PC-9 (cell line): ENCODE results near the gene PRR5L. TPM values are rescaled to one million over a fixed set of nuclear protein-coding genes. Genes with fewer than 3 reads are reported as not detected.

ENCODE experiments used
- BruUV-seq: library from RNA; stranded (reverse); fragments of 400-500 nt; replicated peaks from 2 replicates; lab custom pipeline; 2021; lab: Mats Ljungman, UMichigan
- CTCF ChIA-PET: fragments of 300-600 bp; sonication (Branson Sonifier 250); formaldehyde crosslinking; loops from one replicate; lab custom pipeline; 2022; ENCODE audit warnings: antibody characterized with exemption; lab: Charles Lee
- POLR2A ChIA-PET: fragments of 300-600 bp; sonication (Branson Sonifier 250); formaldehyde crosslinking; loops from one replicate; lab custom pipeline; 2022; ENCODE audit warnings: antibody characterized with exemption; ENCODE audit not compliant: unreplicated experiment; lab: Charles Lee
- DNase-seq, 2 experiments: peaks; one replicate each; pipeline versions ENCODE4 v3.0.0 to v3.0.0-alpha.2; 2015 to 2022; ENCODE audit warnings: mixed read lengths in 1 of 2
- H2AFZ ChIP-seq: fragments of 200-600 bp; sonication (generic); 2 replicates; pipeline ENCODE4 v1.8.1; 2017; ENCODE audit warnings: antibody characterized with exemption
- H3F3A ChIP-seq: fragments of 200-600 bp; sonication (generic); 2 replicates; pipeline ENCODE4 v1.8.1; 2017; ENCODE audit warnings: antibody characterized with exemption, mild to moderate bottlenecking, low read depth; ENCODE audit not compliant: insufficient read depth
- H3K27ac ChIP-seq: fragments of 200-600 bp; sonication (generic); 2 replicates; pipeline ENCODE4 v1.6.1; 2016; ENCODE audit warnings: mixed run types
- H3K27me3 ChIP-seq: fragments of 200-600 bp; sonication (generic); 2 replicates; pipeline ENCODE4 v1.6.1; 2016; ENCODE audit warnings: low read depth, mixed run types; ENCODE audit not compliant: insufficient read depth
- H3K36me3 ChIP-seq: fragments of 200-600 bp; sonication (generic); 2 replicates; pipeline ENCODE4 v1.6.1; 2016; ENCODE audit warnings: low read depth, mixed run types
- H3K4me1 ChIP-seq: fragments of 200-600 bp; sonication (generic); replicated peaks from 2 replicates; pipeline ENCODE4 v1.6.1; 2016; ENCODE audit warnings: mixed run types; ENCODE audit not compliant: insufficient read depth
- H3K4me2 ChIP-seq: fragments of 200-600 bp; sonication (generic); 2 replicates; pipeline ENCODE4 v1.6.1; 2017; ENCODE audit warnings: mixed run types
- H3K4me3 ChIP-seq: fragments of 200-600 bp; sonication (generic); 2 replicates; pipeline ENCODE4 v1.6.1; 2016; ENCODE audit warnings: mixed run types
- H3K79me2 ChIP-seq: fragments of 200-600 bp; sonication (generic); 2 replicates; pipeline ENCODE4 v1.6.1; 2017; ENCODE audit warnings: low read depth, mixed run types
- H3K9me2 ChIP-seq: fragments of 200-600 bp; sonication (generic); 2 replicates; pipeline ENCODE4 v1.8.1; 2017; ENCODE audit warnings: mild to moderate bottlenecking; ENCODE audit not compliant: insufficient read depth
- H3K9me3 ChIP-seq: fragments of 200-600 bp; sonication (generic); 2 replicates; pipeline ENCODE4 v1.8.1; 2016; ENCODE audit warnings: low read depth; ENCODE audit not compliant: insufficient read depth
- H4K20me1 ChIP-seq: fragments of 200-600 bp; sonication (generic); 2 replicates; pipeline ENCODE4 v1.8.1; 2017; ENCODE audit not compliant: insufficient read depth
- CTCF ChIP-seq: fragments of 200-600 bp; sonication (generic); conservative IDR thresholded peaks from 2 replicates; pipeline ENCODE4 v1.6.1; 2017; ENCODE audit warnings: mixed run types, antibody characterized with exemption, mild to moderate bottlenecking, moderate library complexity
- EZH2 ChIP-seq: fragments of 200-600 bp; sonication (generic); IDR thresholded peaks from 2 replicates; pipeline ENCODE4 v1.8.0; 2017; ENCODE audit warnings: antibody characterized with exemption, low read depth
- intact Hi-C: fragments of 100-400 bp; cut with micrococcal nuclease; formaldehyde crosslinking; loops from one replicate; pipeline ENCODE4 v1.10.0; 2022; ENCODE audit not compliant: unreplicated experiment
- total RNA-seq: library from RNA; stranded (reverse); gene quantifications from 2 replicates; pipeline ENCODE4 v1.2.3, GENCODE V29; 2021

PRR5L gene
- total RNA-seq, 1 experiment from 2014 or later, result 5.1 TPM

GRCh38 chr11:36487619-36488018 is 191.5 kb downstream of the PRR5L start:
- CTCF ChIA-PET, result interaction anchor here (0.6 kb wide), 1 partner anchor 78 kb away, joined by 3 read pairs; no protein-coding TSS in a partner anchor
- TF ChIP-seq CTCF, result no peak
- TF ChIP-seq EZH2, result no peak
- H3K27me3 ChIP-seq, result no peaks in the 10 kb centered on the region
- H4K20me1 ChIP-seq, result 0 out of 2 replicates have a peak, but pooled peaks cover 5% of the 10 kb centered on the region
- no peak overlapping the region for H3K4me2 ChIP-seq
- POLR2A ChIA-PET, result no interaction called here
- H2AFZ ChIP-seq, result no peak overlapping the region
- BruUV-seq, result no TSS peak
- no peak overlapping the region for H3K27ac ChIP-seq
- H3K9me3 ChIP-seq, result no peaks in the 10 kb centered on the region
- no peak overlapping the region for H3K4me3 ChIP-seq
- H3F3A ChIP-seq, result no peaks in the 10 kb centered on the region
- H3K79me2 ChIP-seq, result no peaks in the 10 kb centered on the region; the same call in 1 of the 2 replicates
- H3K4me1 ChIP-seq, result no peaks in the 10 kb centered on the region
- H3K9me2 ChIP-seq, result no peaks in the 10 kb centered on the region
- DNase-seq, result no peak
- peaks cover 14% of the 10 kb centered on the region for H3K36me3 ChIP-seq
- intact Hi-C loops, result no loop called here

GRCh38 chr11:36488096-36488495 is 192.0 kb downstream of the PRR5L start:
- intact Hi-C loops, result no loop called here
- Histone ChIP-seq H2AFZ (no peak overlapping the region), H3K9me2 (no peaks in the 10 kb centered on the region), H3K79me2 (no peaks in the 10 kb centered on the region; the same call in 1 of the 2 replicates), H3F3A (peaks cover 2% of the 10 kb centered on the region; the same call in 1 of the 2 replicates), H3K36me3 (peaks cover 14% of the 10 kb centered on the region), H3K4me1 (no peaks in the 10 kb centered on the region), H3K4me2 (no peak overlapping the region), H4K20me1 (0 out of 2 replicates have a peak, but pooled peaks cover 5% of the 10 kb centered on the region), H3K4me3 (no peak overlapping the region), H3K9me3 (no peaks in the 10 kb centered on the region), H3K27me3 (no peaks in the 10 kb centered on the region), H3K27ac (no peak overlapping the region)
- BruUV-seq, result no TSS peak
- no peak for DNase-seq
- ChIA-PET POLR2A (no interaction called here), CTCF (interaction anchor here (0.6 kb wide), 1 partner anchor 78 kb away, joined by 3 read pairs; no protein-coding TSS in a partner anchor)
- TF ChIP-seq CTCF (no peak), EZH2 (no peak)

DNA sequence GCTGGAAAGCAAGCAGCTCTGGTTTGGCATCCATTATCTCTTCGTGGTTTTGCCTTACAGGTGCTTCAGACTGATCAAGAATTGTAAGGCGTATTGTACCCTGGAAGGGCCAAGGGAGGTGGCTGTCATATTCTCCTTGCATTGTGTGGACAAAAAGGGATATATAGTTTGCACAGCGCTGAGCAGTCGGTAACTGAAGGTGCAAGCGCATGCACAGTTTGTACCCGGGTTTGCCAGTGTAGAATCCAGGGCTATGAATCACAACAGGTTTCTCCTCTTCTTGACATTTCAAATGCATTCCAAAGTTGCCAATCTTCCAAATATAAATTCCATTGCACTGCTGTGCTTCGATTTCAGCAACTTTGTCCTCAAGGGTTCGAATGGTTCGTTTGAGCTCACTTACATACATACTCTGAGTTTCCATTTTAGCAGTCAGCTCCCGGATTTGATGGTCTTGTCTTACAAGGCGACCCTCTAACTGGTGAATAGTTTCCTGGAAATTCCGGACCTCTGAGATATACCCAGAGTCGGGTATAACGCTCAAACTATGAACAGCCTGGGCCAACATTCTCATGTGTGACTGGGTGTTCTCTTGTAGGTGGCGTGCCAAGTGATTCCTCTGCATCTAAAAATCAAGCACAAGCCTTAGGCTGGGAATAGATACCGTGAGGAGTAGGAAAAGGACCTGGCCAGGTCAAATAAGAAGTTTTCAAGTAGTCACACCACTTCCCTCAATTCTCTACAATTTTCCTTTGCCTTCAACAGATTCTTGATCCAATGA is 194.1 kb downstream of the PRR5L start:
- Histone ChIP-seq H3K79me2 (no peaks in the 10 kb centered on the region; the same call in 1 of the 2 replicates), H3K27ac (no peak overlapping the region), H3K4me1 (no peaks in the 10 kb centered on the region), H3K9me2 (no peaks in the 10 kb centered on the region), H4K20me1 (0 out of 2 replicates have a peak, but pooled peaks cover 5% of the 10 kb centered on the region), H3K9me3 (no peaks in the 10 kb centered on the region), H3K27me3 (no peaks in the 10 kb centered on the region), H3K4me2 (no peak overlapping the region), H3F3A (peaks cover 14% of the 10 kb centered on the region), H2AFZ (no peak overlapping the region), H3K4me3 (no peak overlapping the region), H3K36me3 (peaks cover 19% of the 10 kb centered on the region)
- intact Hi-C loops, result loop anchor here (5.0 to 10.0 kb wide), 3 partner anchors 435 to 1565 kb away; partner anchors contain the start of gene FJX1
- ChIA-PET POLR2A (interaction anchor here (0.6 kb wide), 1 partner anchor 152 kb away, joined by 4 read pairs; no protein-coding TSS in a partner anchor), CTCF (no interaction called here)
- no TSS peak for BruUV-seq
- TF ChIP-seq CTCF (no peak), EZH2 (no peak)
- DNase-seq, result no peak
